Bronchial smooth muscle cell (primary cell): Measurements from ENCODE around the gene FOXB1. TPM values are rescaled to one million over a fixed set of nuclear protein-coding genes. Genes with fewer than 3 reads are reported as not detected.

Experiments used
- total RNA-seq: library from RNA; depleted of rRNA; stranded (reverse); fragments of >200 nt; gene quantifications from 2 replicates; pipeline ENCODE4 v1.2.1, GENCODE V29; 2014

FOXB1 gene
- total RNA-seq, result not detected in 2 replicates

DNA sequence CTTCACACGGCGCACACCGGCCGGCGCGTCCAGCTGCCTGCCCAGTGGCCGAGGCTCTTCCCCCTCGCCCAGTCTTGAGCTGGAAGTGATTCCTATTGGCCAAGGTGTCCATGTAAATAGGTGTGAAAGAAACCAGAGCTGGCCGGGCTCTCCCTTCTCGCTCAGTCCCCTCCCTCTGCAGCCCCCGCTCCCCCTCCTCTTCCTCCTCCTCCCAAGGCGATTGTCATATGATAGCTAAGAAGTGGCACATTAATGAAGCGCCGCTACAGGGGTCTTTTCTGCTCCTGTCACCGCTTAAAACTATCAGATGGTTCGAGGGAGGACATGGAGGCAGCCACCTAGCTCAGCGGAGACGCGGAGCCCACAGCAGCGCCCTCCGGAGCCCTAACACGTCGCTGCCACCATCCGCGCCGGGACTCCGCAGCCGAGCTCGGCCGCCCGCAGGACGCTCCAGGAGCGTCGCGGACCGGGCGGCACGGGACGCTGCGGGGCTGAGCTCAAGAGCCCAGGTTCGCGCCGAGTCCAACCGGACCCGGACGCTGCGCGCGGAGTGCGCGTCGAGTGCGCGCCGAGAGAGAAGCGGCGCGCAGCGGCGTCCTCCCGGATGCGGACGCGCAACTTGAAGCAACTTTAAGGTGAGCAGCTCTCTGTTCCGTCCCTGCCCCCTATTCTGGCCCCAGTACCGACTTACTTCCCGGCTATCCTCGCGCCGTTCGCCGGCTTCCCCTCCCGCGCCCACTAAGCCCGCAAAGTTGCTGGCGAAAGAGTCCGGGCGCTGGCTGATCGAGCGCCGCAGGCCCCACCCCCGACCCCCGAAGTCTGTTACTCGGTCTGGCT is at the start of gene FOXB1:
Gene FOXB1 (plus strand): TSS at position 303 of the 837 bp plus-strand sequence. CDS start 653 bp downstream, outside the sequence.

